Type B pancreatic cell (in vitro differentiated cells): ENCODE measurements around the gene NT5DC3. TPM values are rescaled to one million over a fixed set of nuclear protein-coding genes. Genes with fewer than 3 reads are reported as not detected.
A peak's percentile ranks its signal among the peaks of the same experiment; 100 is the strongest.

ENCODE experiments used
- DNase-seq: peaks from one replicate; pipeline ENCODE4 v3.0.0; 2021; ENCODE audit warnings: mixed read lengths; ENCODE audit not compliant: unreplicated experiment; ENCODE audit errors: extremely low spot score
- H3K27ac Mint-ChIP-seq: 2 replicates; pipeline ENCODE4 v1.8.0; 2021; ENCODE audit warnings: mild to moderate bottlenecking, mixed read lengths
- H3K27me3 Mint-ChIP-seq: 2 replicates; pipeline ENCODE4 v1.8.0; 2021; ENCODE audit warnings: mixed read lengths
- H3K36me3 Mint-ChIP-seq: 2 replicates; pipeline ENCODE4 v1.8.0; 2021; ENCODE audit warnings: mixed read lengths
- H3K4me1 Mint-ChIP-seq: one replicate; pipeline ENCODE4 v1.8.0; 2021; ENCODE audit warnings: mixed read lengths; ENCODE audit not compliant: unreplicated experiment
- H3K4me3 Mint-ChIP-seq: 2 replicates; pipeline ENCODE4 v1.8.0; 2021; ENCODE audit warnings: mild to moderate bottlenecking, mixed read lengths
- H3K9me3 Mint-ChIP-seq: 2 replicates; pipeline ENCODE4 v1.8.0; 2021; ENCODE audit warnings: mixed read lengths
- long read RNA-seq: library from polyadenylated mRNA; unstranded; transcript quantifications from one replicate; pipeline ENCODE4 v2.0.0, GENCODE V29; 2020
- total RNA-seq: library from RNA; stranded (reverse); gene quantifications from 2 replicates; pipeline ENCODE4 v1.2.1, GENCODE V29; 2021; ENCODE audit warnings: low replicate concordance
- TF ChIP-seq, protein P1 (sequence below): fragments of 200-600 bp; sonication (generic); conservative IDR thresholded peaks from 2 replicates; pipeline ENCODE4 v1.5.0; 2021; ENCODE audit warnings: antibody characterized with exemption, mild to moderate bottlenecking

The NT5DC3 gene
- 10.9 and 16.3 TPM in 2 replicates for total RNA-seq
- long read RNA-seq, partial matches to known transcripts: 0 of 1 reads
- long read RNA-seq, other reads (novel, unspliced or antisense): 1 of 1 reads

DNA sequence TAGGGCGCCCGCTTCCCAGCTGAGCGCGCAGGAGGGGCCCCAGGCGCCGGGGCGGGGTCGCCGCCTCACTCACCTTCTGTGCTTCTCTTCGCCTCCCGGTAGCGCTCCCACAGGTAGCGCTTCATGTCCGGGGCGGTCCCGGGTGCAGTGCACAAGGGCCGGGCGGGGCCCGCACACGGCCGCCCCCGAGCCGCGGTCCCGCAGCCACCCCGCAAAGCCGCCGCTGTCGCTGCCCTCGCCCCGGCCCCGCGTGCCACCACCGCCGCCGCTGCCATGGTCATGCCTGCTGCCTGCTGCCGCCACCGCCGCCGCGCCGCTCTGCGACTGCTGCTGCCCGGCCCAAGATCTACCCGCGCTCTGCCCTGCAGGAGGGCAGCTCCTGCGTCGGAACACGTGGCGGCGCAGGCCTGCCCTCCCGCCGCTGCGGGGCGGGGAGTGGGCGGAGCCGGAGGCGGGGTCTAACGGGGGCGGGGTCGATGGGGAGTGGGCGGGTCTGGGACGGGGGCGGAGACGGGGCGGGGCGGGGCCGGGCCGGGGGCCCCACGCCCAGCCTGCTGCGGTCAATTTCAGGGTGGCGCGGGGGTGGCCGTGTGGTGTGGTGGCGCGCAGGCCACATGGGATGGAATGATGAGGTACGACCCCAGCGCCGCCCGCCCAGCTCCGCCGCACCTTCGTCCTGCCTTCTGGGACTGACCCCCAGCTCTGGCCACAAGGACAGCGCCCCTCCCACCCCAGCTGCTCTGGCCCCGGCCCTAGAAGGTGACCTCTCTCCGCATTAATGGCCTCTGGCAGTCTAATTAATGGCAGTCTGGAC, at the start of gene NT5DC3:
NT5DC3 (minus strand) TSS at position 359 of the 814 bp plus-strand sequence; CDS start at position 281, 78 bp downstream.
- TF ChIP-seq, protein P1, sequence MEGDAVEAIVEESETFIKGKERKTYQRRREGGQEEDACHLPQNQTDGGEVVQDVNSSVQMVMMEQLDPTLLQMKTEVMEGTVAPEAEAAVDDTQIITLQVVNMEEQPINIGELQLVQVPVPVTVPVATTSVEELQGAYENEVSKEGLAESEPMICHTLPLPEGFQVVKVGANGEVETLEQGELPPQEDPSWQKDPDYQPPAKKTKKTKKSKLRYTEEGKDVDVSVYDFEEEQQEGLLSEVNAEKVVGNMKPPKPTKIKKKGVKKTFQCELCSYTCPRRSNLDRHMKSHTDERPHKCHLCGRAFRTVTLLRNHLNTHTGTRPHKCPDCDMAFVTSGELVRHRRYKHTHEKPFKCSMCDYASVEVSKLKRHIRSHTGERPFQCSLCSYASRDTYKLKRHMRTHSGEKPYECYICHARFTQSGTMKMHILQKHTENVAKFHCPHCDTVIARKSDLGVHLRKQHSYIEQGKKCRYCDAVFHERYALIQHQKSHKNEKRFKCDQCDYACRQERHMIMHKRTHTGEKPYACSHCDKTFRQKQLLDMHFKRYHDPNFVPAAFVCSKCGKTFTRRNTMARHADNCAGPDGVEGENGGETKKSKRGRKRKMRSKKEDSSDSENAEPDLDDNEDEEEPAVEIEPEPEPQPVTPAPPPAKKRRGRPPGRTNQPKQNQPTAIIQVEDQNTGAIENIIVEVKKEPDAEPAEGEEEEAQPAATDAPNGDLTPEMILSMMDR: no peak
- peak within 1 kb of the TSS; percentile 91 for H3K27ac Mint-ChIP-seq
- H3K9me3 Mint-ChIP-seq: no peaks in the 10 kb centered on the region
- peaks cover 3% of the 10 kb centered on the region for H3K27me3 Mint-ChIP-seq
- H3K4me1 Mint-ChIP-seq: peaks cover 6% of the 10 kb centered on the region
- peaks cover 8% of the 10 kb centered on the region for H3K36me3 Mint-ChIP-seq
- DNase-seq: peak; percentile 90
- peak within 1 kb of the TSS; percentile 94 for H3K4me3 Mint-ChIP-seq

DNA sequence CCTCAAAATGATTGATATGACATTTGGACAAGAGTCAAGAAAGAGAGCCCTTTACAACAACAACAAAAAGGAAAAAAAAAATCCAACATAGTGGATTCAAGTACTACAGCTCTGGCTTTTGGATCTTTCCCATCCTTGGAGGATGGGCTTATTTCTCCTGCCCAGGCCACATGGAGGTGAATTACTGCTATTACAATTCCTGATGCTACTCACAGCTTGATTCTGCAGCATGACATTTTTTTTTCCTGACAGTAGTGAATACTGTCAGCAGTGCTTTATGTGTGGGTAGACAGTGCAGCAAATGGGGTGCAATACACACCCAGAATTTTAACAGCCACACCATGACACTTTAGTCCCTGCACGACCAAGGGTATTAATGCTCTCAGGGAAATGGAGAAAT, 46.7 kb upstream of the NT5DC3 start:
- Mint-ChIP-seq H3K4me3 (no peak overlapping the region), H3K4me1 (peaks cover 6% of the 10 kb centered on the region), H3K36me3 (no peaks in the 10 kb centered on the region), H3K27ac (no peak overlapping the region), H3K9me3 (no peaks in the 10 kb centered on the region), H3K27me3 (no peaks in the 10 kb centered on the region)
- TF ChIP-seq, protein P1: no peak
- no peak for DNase-seq

DNA sequence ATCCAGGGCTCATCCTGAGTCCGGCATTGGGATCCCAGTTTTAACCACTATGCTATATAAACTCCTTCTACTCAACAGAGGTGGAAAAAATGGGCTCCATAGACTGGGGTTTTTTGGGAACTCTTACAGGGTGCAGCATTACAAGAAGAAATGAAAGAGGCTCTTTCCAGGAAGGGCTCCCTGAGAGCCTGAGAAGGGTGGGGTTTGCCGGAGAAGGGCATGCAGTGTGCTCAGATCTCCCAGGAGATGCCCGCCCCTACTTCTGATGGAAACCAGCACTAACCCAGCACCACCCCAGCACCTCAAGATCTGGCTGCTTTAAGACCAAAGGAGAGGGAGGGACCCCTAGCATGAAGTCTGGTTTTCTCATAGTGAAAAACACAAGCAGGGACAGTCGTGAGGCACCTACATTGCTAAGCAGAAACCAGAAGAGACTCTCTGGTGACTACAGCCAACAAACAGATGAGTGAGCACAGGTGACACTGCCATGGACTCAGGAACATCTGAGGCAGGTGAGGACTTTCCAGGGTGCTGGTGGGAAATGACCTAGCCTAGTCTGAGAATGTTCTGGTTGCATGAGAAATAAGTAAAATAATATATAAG, 45.3 kb upstream of the NT5DC3 start:
- H3K27ac Mint-ChIP-seq: no peak overlapping the region

DNA sequence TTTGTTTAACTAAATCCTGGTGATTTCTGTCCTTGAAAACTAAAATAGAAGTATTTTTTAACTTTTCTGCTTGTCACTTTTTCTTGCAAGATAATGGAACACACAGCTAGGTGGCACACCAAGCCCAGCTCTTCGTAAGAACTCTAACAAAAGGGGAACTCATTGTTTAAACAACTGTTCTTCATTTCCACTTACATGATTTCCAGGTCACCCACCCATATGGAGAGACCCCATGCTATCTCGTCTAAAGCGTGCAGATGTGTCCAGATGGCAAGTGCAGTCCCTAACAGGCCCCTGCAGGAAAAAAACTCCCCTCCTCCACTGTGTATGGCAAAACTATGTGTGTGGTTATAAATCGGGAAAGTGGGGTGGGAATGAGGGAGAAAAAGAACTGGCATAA, 43.3 kb upstream of the NT5DC3 start:
- H3K27ac Mint-ChIP-seq: no peak overlapping the region
- H3K9me3 Mint-ChIP-seq: no peaks in the 10 kb centered on the region
- no peak overlapping the region for H3K4me3 Mint-ChIP-seq
- H3K36me3 Mint-ChIP-seq: no peaks in the 10 kb centered on the region
- TF ChIP-seq, protein P1: peak; percentile 59
- peaks cover 25% of the 10 kb centered on the region for H3K4me1 Mint-ChIP-seq
- no peak for DNase-seq
- H3K27me3 Mint-ChIP-seq: peaks cover 2% of the 10 kb centered on the region

More for the DNA sequence above, 45.3 kb upstream of the NT5DC3 start:
- no peaks in the 10 kb centered on the region for H3K36me3 Mint-ChIP-seq
- H3K9me3 Mint-ChIP-seq: no peaks in the 10 kb centered on the region
- no peaks in the 10 kb centered on the region for H3K27me3 Mint-ChIP-seq
- TF ChIP-seq, protein P1: no peak
- H3K4me1 Mint-ChIP-seq: peaks cover 12% of the 10 kb centered on the region
- DNase-seq: no peak
- H3K4me3 Mint-ChIP-seq: no peak overlapping the region

DNA sequence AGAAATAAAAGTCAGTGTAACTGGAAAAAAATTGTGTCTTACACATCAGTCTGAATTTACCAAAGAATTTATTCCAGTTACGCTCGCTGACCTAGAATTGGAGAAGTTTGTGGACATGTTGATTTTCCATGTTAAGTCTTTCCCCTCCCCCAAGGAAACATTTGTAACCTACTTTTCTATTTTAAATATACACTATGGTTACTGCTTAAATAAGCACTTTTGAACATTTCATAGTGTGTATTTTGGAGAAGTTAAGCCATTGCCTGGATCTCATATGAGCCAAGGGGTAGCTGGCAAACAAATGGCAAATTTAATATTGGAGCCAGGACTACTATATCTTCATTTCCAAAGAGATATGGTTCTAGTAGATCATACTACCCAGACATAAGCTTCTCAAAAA, 42.9 kb upstream of the NT5DC3 start:
- Mint-ChIP-seq H3K4me1 (peaks cover 25% of the 10 kb centered on the region), H3K27ac (no peak overlapping the region), H3K4me3 (no peak overlapping the region), H3K9me3 (no peaks in the 10 kb centered on the region), H3K27me3 (peaks cover 6% of the 10 kb centered on the region), H3K36me3 (no peaks in the 10 kb centered on the region)
- DNase-seq: no peak
- TF ChIP-seq, protein P1: no peak
